GM23338 (cell line): ENCODE results near the gene KCTD18. TPM values are rescaled to one million over a fixed set of nuclear protein-coding genes. Genes with fewer than 3 reads are reported as not detected.

ENCODE experiments used
- ATAC-seq: fragments of 200-7000 bp; cut with Tn5 transposase; 3 replicates; pipeline ENCODE4 v1.9.1; 2020
- DNase-seq: peaks from one replicate; pipeline ENCODE4 v3.0.0-alpha.2; 2015; ENCODE audit warnings: low spot score
- H2AFZ ChIP-seq: fragments of 200-600 bp; sonication (generic); 2 replicates; pipeline ENCODE4 v1.8.0; 2016; ENCODE audit warnings: antibody characterized with exemption, mild to moderate bottlenecking, moderate library complexity
- H3F3A ChIP-seq: fragments of 200-600 bp; sonication (generic); replicated peaks from 2 replicates; pipeline ENCODE4 v1.8.0; 2017; ENCODE audit warnings: antibody characterized with exemption, mixed run types, low read depth
- H3K27ac ChIP-seq: fragments of 200-600 bp; sonication (generic); 2 replicates; pipeline ENCODE4 v1.6.1; 2016; ENCODE audit warnings: low read depth
- H3K27me3 ChIP-seq: fragments of 200-600 bp; sonication (generic); 2 replicates; pipeline ENCODE4 v1.8.0; 2016; ENCODE audit warnings: mild to moderate bottlenecking, mixed run types, moderate library complexity; ENCODE audit not compliant: insufficient read depth
- H3K36me3 ChIP-seq: fragments of 200-600 bp; sonication (generic); 2 replicates; pipeline ENCODE4 v1.8.0; 2016; ENCODE audit warnings: mild to moderate bottlenecking; ENCODE audit not compliant: insufficient read depth
- H3K4me1 ChIP-seq: fragments of 200-600 bp; sonication (generic); 2 replicates; pipeline ENCODE4 v1.8.0; 2016; ENCODE audit warnings: mild to moderate bottlenecking, moderate library complexity; ENCODE audit not compliant: insufficient read depth
- H3K4me2 ChIP-seq: fragments of 200-600 bp; sonication (generic); 2 replicates; pipeline ENCODE4 v1.7.1; 2017; ENCODE audit warnings: mixed run types
- H3K4me3 ChIP-seq: fragments of 200-600 bp; sonication (generic); 2 replicates; pipeline ENCODE4 v1.6.1; 2016; ENCODE audit warnings: mixed run types
- H3K79me2 ChIP-seq: fragments of 200-600 bp; sonication (generic); replicated peaks from 2 replicates; pipeline ENCODE4 v1.8.0; 2017; ENCODE audit warnings: mild to moderate bottlenecking; ENCODE audit not compliant: insufficient read depth
- H3K9me2 ChIP-seq: fragments of 200-600 bp; sonication (generic); 2 replicates; pipeline ENCODE4 v1.8.0; 2017; ENCODE audit not compliant: insufficient read depth
- H4K20me1 ChIP-seq: fragments of 200-600 bp; sonication (generic); replicated peaks from 2 replicates; pipeline ENCODE4 v1.8.0; 2017; ENCODE audit warnings: mild to moderate bottlenecking; ENCODE audit not compliant: insufficient read depth
- H3K27ac Mint-ChIP-seq: 2 replicates; pipeline ENCODE4 v1.8.0; 2020; ENCODE audit warnings: inconsistent platforms, mild to moderate bottlenecking, moderate library complexity, mixed read lengths
- H3K27me3 Mint-ChIP-seq: 3 replicates; pipeline ENCODE4 v1.8.0; 2022; ENCODE audit warnings: low read depth, mild to moderate bottlenecking, moderate library complexity, mixed read lengths, inconsistent platforms; ENCODE audit not compliant: insufficient read depth, poor library complexity
- H3K36me3 Mint-ChIP-seq: 3 replicates; pipeline ENCODE4 v1.8.0; 2021; ENCODE audit warnings: low read depth, mild to moderate bottlenecking, inconsistent platforms, moderate library complexity, mixed read lengths
- H3K4me1 Mint-ChIP-seq: 3 replicates; pipeline ENCODE4 v1.8.0; 2020; ENCODE audit warnings: mild to moderate bottlenecking, inconsistent platforms, mixed read lengths
- H3K4me3 Mint-ChIP-seq: 3 replicates; pipeline ENCODE4 v1.8.0; 2021; ENCODE audit warnings: moderate library complexity, mild to moderate bottlenecking, inconsistent platforms, mixed read lengths
- H3K9me3 Mint-ChIP-seq: 3 replicates; pipeline ENCODE4 v1.8.0; 2020; ENCODE audit warnings: moderate library complexity, mild to moderate bottlenecking, inconsistent platforms, mixed read lengths
- CREB1 ChIP-seq: fragments of 250-450 bp; sonication (Bioruptor Pico); IDR thresholded peaks from 2 replicates; pipeline ENCODE4 v1.5.0; 2020; ENCODE audit warnings: low read depth, mild to moderate bottlenecking, moderate library complexity
- CTCF ChIP-seq, 2 experiments: fragments of 200-600 bp in 1 of 2; sonication (generic) in 1 of 2; conservative IDR thresholded peaks; 2 replicates each; pipeline versions ENCODE4 v1.5.1 to v1.6.1; 2016 to 2017; ENCODE audit warnings: antibody characterized with exemption in 2 of 2, low read depth in 2 of 2, mild to moderate bottlenecking in 2 of 2, moderate library complexity in 1 of 2
- EZH2phosphoT487 ChIP-seq: fragments of 200-600 bp; sonication (generic); IDR thresholded peaks from one replicate; pipeline ENCODE4 v1.8.1; 2018; ENCODE audit warnings: antibody characterized with exemption; ENCODE audit not compliant: unreplicated experiment
- JUNB ChIP-seq: IDR thresholded peaks from one replicate; pipeline ENCODE4 v1.6.1; 2016; ENCODE audit warnings: antibody characterized with exemption; ENCODE audit not compliant: unreplicated experiment
- NANOG ChIP-seq: IDR thresholded peaks from 2 replicates; pipeline ENCODE4 v1.6.1; 2016; ENCODE audit warnings: antibody characterized with exemption, borderline replicate concordance
- POLR2AphosphoS5 ChIP-seq: IDR thresholded peaks from 2 replicates; pipeline ENCODE4 v1.6.1; 2016; ENCODE audit warnings: antibody characterized with exemption, low read depth
- REST ChIP-seq: IDR thresholded peaks from one replicate; pipeline ENCODE4 v1.6.1; 2018; ENCODE audit warnings: antibody characterized with exemption; ENCODE audit not compliant: unreplicated experiment
- ZNF114 ChIP-seq: fragments of 250-450 bp; sonication (Bioruptor Pico); IDR thresholded peaks from 2 replicates; pipeline ENCODE4 v1.5.0; 2020; ENCODE audit warnings: mild to moderate bottlenecking, moderate library complexity
- ZNF331 ChIP-seq: fragments of 250-450 bp; sonication (Bioruptor Pico); IDR thresholded peaks from 2 replicates; pipeline ENCODE4 v1.5.0; 2020; ENCODE audit warnings: low read depth, mild to moderate bottlenecking, moderate library complexity
- ZNF462 ChIP-seq: fragments of 250-450 bp; sonication (Bioruptor Pico); IDR thresholded peaks from 2 replicates; pipeline ENCODE4 v1.5.0; 2020; ENCODE audit warnings: mild to moderate bottlenecking, moderate library complexity
- polyA plus RNA-seq: library from polyadenylated mRNA; unstranded; fragments of >200 nt; fragmentation: Nextera tagmentation; extraction: Ambion mirVana; gene quantifications from 2 replicates; pipeline ENCODE4 v1.2.1, GENCODE V29; 2016
- total RNA-seq: library from RNA; depleted of rRNA; stranded (reverse); fragments of >200 nt; shearing (Covaris generic); gene quantifications from 2 replicates; pipeline ENCODE4 v1.2.3, GENCODE V29; 2014

KCTD18 gene
- total and polyA plus RNA-seq, 2 experiments from 2014 or later, result 3.3 to 4.7 TPM

- no peak for TF ChIP-seq REST
These were observed 23.9 kb upstream of the KCTD18 start (continued) for GRCh38 chr2:200533754-200534153.

GRCh38 chr2:200528228-200528627 lies 18.4 kb upstream of the KCTD18 start:
- H3K27ac ChIP-seq, result no peak overlapping the region
- H2AFZ ChIP-seq, result no peak overlapping the region
- DNase-seq, result no peak
- 0 out of 2 replicates have a peak, but pooled peaks cover 2% of the 10 kb centered on the region for H3F3A ChIP-seq
- ATAC-seq, result no peak
- Mint-ChIP-seq H3K4me1 (peaks cover 7% of the 10 kb centered on the region; the same call in 2 of the 3 replicates), H3K27ac (no peak overlapping the region), H3K36me3 (no peaks in the 10 kb centered on the region; the same call in 2 of the 3 replicates), H3K9me3 (no peaks in the 10 kb centered on the region), H3K4me3 (no peak overlapping the region), H3K27me3 (no peaks in the 10 kb centered on the region)
- peaks cover 11% of the 10 kb centered on the region for H4K20me1 ChIP-seq
- peaks cover 45% of the 10 kb centered on the region for H3K79me2 ChIP-seq
- H3K4me1 ChIP-seq, result peaks cover 12% of the 10 kb centered on the region
- no peaks in the 10 kb centered on the region for H3K36me3 ChIP-seq
- no peak overlapping the region for H3K4me3 ChIP-seq
- H3K9me2 ChIP-seq, result no peaks in the 10 kb centered on the region
- H3K4me2 ChIP-seq, result no peak overlapping the region
- no peaks in the 10 kb centered on the region for H3K27me3 ChIP-seq
- no peak for TF ChIP-seq EZH2phosphoT487
- no peak for TF ChIP-seq REST
- TF ChIP-seq CREB1 (CRISPR knock-in tag), result no peak
- no peak for TF ChIP-seq CTCF (conservative IDR thresholded peaks at IDR 0.05; ENCODE audit: low read depth in 2 of 2)
- TF ChIP-seq ZNF462, result no peak
- no peak for TF ChIP-seq JUNB
- TF ChIP-seq ZNF331, result no peak
- TF ChIP-seq POLR2AphosphoS5, result no peak
- TF ChIP-seq NANOG, result no peak
- no peak for TF ChIP-seq ZNF114
